GM21528 (cell line): ENCODE data around the gene CAV1.
"Not testable (repeated sequence)": the region's sequence is repeated elsewhere in the genome, so short reads cannot be mapped to it uniquely, and the experiment has no call there.

Experiments
- ATAC-seq: cut with Tn5 transposase; IDR thresholded peaks from one replicate; pipeline ENCODE4 v1.9.1; 2021; ENCODE audit warnings: mild to moderate bottlenecking, moderate library complexity; ENCODE audit not compliant: unreplicated experiment, low FRiP score

The CAV1 gene

DNA sequence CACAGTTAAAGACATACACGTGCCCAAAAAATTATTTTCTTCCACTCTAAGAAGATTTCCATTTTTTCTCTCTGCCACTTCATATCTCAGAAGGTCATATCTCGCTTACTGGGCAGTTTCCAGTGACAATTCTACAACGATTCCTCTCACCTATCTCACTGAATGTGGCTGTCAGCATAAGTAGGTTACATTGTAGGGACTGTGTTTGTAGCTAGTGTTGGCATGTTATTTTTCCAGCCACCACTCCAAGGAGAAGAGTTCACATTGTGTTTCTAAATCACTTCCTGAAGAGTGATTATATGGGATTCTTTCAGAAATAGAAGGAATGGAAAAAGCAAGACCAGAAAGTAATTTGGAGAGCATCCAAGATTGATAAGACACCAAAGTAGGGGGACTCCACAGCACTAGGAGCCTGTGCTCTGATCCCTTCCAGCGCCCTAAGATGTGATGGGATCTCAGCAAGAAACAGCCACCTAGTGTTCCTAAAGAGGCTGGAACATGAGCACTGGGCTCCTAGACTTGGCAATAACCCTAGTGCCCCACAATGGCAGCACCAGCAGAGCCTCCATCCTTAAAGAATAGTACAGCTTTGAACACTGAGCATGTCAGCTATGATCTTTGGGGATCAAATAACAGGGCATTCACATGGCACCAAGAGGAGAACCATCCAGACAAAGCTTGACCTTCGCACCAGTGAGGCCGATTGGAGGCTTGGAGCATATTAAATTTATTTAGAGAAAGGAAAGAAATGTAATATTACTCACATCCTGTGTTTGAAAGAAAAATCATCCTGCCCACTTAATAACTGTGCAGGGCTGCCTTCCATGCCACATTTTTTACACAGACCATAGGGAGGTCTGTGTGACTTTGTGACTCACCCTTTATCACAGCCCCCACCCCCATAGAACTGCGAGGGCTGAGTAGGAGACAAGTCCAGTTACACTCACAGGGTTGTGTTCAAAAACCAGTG lies 51.8 kb downstream of the CAV1 start:
- peak; percentile 32 for ATAC-seq

DNA sequence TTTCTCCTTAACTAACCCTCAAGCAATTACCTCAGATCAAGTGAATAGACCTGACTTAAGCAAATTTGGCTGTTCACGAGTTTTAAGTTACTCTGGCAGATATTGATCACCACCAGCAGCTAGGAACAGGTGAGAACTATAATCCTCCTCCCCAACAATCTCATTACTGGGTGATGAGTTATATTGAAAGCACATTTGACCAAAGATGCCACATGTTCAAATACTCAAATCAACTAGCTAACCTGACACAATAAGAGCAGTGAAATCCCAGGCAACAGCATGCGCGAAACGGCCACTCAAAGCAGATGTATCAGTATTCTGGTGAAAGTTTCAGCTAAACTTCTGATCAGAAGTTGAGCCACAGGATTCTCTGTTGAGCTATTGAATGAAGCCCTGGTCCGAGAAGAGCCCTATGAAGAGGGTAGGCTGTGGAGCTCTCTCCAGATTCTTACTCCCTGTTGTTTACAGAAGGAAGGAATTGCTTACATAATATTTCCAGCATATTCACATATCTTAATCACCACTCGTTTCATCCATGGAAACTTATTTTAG lies 52.6 kb downstream of the CAV1 start:
- ATAC-seq, result peak; percentile 84

DNA sequence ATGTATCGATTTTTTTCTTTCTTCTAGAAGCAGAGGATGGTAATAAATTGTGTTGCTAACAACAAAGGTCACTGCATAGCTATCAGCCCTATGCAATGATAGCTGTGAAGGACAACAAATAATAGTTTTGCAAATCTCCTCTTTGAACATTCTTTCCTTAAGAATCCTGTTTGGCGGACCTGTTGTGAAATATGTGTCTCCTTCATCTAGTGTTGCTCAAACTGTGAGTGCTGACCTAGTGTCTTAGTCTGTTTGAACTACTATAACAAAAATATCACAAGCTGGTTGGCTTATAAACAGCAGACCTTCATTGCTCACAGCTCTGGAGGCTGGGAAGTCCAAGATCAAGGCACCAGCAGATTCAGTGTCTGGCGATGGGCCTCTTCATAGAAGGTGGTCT lies 53.7 kb downstream of the CAV1 start:
- ATAC-seq, result no peak

DNA sequence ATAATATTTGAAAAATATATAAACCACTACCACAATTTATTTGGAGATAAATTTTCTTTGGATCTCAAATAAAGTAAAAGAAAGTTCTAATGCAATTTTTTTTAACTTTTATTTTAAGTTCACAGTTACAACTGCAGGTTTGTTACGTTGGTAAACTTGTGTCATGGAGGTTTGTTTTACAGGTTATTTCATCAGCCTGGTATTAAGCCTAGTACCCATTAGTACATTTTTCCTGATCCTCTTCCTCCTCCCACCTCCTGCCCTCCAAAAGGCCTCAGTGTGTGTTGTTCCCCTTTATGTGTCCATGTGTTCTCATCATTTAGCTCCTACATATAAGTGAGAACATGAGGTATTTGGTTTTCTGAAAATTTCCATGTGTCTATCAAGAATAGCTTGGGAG lies 54.5 kb downstream of the CAV1 start:
- no peak for ATAC-seq

DNA sequence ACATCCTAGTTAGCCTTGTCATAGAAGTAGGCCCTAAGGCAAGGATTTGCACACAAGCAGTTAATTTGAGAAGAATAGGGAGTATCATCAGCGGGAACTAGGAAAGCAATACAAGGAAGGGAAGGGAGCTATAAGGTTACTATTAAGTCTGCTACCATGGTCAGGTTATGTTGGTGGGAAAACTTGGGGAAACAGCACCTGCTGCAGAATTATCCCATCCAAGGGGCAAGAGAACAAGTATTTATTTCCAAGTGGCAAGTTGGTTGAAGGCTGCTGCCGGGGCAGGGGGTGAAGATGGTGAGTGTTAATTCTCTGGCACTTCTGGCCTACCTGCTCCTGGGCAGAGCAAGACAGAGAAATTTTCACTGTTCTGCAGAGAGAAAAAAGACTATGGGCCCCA lies 55.0 kb downstream of the CAV1 start:
- no peak for ATAC-seq

DNA sequence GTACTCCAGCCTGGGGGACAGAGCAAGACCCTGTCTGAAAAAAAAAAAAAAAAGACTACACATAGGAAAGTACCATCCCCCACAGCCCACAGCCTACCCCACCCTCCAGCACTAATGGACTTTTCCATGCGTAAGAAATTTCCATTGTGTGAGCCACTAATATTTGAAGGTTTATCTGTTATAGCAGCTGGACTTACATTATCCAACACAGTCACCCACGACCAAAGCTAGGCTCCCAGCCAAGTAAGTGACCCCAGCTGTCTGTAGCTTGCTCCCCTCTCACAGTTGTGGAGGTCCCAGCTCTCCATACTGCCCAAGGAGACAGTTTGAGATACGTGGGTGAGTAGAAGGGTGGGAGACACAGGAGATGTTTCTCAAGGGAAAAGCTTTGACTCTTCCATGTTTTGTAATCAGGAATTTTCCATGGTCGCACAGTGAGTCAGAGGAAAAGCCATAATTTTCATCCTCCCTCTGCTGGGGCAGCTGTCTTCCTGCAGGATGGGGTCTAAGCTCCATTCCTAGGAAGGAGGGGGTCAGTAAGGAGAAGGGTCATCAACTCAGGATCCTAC lies 57.4 kb downstream of the CAV1 start:
- no peak for ATAC-seq

DNA sequence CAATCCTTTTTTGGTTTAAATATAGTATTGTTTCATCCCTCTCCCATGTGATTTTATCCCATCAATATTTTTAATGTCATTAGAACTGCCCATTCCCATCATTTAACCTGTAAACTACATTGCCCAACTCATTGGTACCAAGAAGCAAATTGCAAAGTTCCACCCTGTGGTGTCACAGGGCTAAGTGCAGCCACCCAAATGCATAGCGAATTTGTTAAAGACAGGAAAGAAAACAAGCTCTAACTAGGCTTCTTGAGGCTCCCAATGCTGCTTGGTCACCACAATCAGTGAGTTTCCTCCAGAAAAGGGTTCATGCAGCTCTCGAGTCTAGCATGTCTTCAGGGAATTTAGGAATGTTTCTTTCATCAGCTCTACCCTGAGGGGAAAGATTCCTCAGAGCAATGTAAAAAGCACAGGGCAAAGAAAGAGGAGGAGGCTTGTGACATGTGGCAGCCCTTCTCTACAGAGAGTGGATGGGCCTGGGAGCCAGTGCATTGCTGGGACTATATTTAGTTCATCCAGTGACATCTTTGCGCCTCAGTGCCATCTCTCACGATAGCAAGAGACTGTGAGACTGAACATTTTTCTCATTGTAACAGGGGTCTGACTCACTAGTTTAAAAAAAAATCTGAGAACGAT lies 58.1 kb downstream of the CAV1 start:
- peak; percentile 64 for ATAC-seq

DNA sequence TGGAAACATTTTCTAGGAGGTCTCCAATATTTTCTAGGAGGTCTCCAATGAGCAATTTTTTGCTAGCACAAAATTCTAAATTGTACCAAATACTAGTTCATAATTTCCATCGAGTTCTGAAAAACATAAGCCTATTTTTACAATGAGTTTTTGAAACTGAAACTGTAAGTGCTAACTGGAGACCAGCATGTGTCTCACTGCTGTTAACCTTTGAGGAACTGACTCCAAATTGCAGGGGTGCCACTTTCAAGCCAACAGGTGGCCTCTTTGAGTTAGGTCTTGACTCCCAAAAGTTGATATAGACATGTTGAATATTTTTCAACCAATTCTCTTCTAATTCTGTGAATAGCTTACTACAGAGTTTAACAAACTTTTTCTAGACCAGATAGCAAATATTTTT lies 58.8 kb downstream of the CAV1 start:
- ATAC-seq, result peak; percentile 93

DNA sequence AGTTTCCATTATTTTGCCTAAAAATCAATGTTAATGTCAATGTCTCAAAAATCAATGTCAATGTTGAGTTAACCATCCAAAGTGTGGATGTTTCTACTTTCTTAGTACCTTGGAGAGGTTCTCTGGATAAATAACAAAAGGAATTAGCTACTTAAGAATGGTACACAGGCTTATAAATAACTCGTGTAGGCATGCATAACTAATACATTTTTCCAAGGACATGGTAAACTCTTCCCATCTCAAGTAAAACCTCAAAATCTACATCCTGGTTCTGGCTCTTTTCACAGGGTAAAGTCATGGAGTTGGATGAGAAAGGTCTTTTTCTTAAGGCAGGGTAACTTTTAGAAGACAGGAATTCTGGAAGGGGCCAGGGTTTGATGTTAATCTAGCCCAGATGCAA lies 59.9 kb downstream of the CAV1 start:
- ATAC-seq, result no peak

DNA sequence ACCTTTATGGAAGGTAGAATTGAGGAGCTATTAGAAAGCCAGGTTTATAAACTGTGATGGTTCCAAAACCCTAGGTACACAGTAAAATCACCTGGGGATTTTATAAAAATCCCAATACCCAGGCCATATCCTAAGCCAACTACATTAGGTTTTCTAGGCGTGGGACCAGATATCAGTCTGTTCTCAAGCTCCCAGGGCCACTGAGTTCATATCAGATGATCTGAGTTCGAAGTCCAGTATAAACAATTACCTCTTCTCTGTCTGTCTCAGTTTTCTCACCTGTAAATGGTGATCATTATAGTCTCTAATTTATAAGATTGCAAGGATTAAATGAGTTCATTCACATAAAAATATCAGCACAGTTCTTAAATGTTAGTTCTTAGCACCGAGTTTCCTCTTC lies 60.6 kb downstream of the CAV1 start:
- no peak for ATAC-seq

DNA sequence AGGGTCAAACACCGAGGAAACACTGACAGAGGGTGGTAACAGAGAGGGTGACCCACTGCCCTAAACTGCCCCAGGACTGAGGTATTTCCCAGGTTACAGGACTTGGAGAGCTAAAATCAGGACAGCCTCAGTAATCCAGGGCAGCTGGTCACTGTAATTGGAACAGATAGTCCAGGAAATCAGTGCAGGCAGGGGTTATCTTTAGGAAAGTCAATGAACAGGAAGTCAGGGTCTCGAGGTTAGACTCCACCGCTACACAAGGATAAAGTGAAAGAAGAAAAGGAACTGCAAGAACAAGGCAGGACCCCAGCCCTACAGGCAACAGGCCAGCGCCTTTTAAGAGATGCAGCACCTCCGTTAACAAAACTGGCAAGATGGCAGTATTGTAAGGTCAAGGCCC lies 61.1 kb downstream of the CAV1 start:
- ATAC-seq, result no peak

DNA sequence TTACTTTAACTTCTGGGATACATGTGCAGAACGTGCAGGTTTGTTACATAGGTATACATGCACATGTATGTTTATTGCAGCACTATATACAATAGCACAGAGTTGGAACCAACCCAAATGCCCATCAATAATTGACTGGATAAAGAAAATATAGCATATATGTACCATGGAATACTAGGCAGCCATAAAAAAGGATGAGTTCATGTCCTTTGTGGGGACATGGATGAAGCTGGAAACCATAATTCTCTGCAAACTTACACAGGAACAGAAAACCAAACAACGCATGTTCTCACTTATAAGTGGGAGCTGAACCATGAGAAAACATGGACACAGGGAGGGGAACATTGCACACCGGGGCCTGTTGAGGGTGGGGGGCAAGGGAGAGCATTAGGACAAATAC lies 62.4 kb downstream of the CAV1 start:
- ATAC-seq, result not testable (repeated sequence)

DNA sequence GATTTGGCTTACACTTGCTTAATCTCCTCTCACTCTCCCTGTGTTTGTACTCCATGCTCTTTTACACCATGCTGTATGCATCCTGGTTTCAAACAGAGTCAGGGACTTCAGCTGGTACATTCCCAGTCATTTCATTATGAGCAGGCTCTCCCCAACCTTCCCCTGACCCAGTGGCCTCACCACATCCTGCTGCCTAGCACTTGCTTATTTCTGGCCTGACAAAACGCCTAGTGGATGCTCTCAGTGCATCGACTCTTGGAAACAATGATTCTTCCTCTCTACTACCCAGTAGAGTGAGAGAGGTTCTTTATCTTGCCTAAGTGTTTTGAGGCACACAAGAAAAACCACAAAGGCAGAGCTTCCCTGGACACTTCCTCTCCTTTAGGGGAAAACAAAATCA lies 63.4 kb downstream of the CAV1 start:
- ATAC-seq, result peak; percentile 44

DNA sequence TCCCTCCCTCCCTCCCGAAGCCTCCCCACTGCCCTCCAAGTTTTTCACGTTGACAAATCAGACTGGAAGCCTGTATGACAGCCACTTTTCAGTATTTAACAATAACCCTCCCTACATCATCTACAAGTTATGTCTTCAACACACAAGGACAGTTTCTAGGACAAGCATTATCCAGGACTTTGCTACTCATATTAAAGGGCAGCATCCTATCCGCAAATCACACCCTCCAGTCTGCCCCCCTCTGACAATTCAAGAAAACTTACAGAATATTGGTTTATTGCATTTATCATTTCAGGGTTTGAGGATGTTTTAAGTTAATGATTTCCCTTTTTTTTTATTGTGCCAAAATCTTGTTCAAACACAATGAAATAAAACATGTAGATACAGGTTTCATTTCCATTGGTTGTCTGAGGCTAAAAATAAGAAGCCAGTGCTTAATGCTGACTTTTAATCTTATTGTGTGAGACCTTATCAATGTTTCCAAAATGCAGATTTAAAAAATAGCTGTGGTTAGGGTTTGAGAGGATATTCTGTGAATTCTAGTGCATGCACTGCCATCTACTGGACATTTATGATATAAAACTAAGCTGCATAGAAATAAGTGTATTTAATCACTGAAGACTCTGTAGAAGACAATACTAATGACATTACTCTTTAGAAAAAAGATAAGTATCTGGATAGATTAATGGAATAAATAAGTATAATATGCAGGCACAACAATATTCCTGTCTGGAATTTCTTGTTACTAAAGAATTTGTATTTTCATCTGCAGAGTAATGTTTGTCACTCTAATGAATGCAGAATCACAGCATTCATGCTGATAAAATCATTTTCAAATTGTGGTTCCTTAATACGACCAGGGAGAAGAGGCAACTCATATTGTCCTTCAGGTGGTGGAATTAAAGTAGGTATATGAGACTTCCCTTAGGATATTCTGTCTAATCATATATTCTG lies 64.1 kb downstream of the CAV1 start:
- peak; percentile 44 for ATAC-seq

DNA sequence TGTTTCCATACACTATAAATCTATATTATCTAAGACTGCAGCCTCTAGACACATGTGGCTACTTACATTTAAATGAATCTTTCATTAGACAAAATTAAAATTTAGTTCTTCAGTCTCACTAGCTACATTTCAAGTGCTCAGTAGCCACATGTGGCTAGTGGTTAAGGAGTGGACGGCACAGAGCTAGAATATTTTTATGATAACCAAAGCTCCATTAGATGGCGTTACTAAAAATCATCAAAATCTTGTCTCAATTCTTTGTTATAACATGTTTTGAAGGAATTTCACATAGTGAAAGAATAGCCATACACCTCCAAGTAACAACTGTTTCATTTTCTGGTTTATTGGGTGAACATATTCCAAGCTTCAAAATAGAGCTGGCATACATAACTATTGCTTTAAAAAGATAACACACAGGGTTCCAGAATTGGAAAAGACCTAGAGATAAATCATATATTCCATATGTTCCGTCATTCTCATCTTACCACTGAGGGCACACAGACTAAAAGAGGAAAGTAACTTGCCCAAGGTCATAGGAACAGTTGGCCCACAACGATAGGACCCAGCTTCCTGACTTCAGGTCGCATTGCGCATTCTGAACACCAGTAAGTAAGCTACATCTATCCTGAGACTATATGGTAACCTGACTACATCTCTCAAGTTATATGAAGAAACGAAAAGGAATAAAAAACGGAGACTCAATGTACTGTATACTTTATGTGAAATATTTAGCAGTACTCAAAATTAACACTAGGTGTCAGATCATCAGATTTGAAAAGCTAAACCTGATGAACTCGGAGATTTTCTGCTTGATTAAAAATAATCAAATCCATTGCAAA lies 66.6 kb downstream of the CAV1 start:
- ATAC-seq, result no peak

DNA sequence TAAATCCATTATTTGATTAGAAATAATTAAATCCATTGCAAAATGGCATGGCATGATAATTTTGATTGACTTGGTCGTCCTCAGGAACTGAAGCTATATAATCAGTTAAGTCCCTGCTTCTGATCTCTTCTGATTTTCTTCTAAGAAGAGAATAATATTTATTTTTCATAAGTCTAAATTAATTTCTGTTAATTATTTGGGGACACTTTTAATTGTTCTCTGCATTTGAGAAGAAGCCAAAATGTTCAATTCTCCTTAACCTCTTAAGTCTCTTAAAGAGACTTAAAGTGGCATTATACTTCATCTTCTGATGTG lies 67.2 kb downstream of the CAV1 start:
- no peak for ATAC-seq

DNA sequence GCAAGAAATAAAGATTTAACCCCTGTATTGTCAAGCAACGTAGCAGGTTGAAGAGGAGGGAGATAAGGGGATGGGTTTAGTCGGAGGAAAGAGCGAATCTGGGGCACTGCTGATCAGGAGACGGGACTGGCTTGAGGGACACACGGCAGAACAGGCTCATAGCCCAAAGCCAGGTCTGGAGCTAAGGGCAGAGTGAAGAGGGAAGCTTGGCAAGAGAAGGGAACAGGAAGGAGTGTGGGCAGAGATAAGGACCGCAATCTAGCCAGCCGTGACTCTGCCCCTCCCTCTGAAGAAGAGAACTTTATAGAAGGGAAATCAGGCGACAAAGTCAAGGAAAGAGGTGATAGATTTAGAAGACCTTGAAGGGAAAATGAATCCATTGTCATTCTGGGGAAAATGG lies 67.6 kb downstream of the CAV1 start:
- no peak for ATAC-seq

DNA sequence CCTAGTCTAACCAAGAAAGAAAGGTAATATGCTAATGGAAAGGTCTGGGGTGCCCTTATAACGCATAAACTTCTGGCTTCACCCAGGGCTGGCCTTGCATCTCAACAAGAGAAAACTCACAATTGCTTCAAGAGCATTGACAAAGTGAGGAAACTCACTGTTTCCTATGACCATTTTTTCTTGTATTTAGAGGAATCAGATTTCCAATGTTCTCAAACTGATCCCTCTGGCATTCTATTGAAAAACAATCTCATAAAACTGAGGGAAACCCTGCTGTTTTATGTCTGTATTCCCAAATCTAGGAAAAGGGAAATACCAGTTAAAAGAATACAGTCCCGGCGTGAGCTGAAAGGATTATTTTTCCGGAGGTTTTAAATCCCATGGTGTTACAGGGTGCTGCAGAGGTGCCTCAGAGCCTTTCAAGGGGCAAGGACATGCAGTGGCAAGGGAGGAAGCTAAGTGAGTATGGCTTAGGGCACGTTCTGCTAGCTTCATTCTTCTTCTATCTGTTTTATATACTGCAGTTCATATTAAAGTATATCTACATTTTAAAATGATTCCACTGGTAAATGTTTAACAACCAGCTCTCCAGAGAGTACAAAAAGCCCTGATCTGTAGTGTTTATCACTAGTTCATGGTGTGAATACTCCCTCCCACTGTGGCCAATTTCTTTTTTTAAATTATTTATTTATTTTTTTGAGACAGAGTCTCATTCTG lies 68.7 kb downstream of the CAV1 start:
- ATAC-seq, result no peak

DNA sequence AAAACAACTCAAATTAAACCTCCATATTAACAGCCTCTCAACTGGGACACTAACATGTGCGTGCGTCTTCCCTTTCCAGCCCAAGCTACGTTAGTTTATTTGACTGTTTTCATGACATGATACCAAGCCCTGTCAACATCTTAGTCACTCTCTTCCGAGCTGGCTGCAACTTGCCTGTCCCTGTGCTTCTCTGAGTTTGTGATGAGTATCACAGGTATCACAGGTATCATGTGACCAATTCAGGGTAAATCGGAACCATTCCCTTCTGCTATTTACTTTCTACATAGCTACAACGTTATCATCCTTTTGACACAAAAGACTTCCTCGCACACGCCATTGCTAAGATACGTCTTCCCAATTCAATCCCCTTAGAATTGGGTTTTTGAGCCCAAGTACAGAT lies 70.2 kb downstream of the CAV1 start:
- ATAC-seq, result no peak
